HG03342 (cell line): ENCODE results near the gene SCARB1.

Experiments used
- ATAC-seq: cut with Tn5 transposase; IDR thresholded peaks from one replicate; pipeline ENCODE4 v1.9.1; 2021; ENCODE audit warnings: mild to moderate bottlenecking, moderate library complexity; ENCODE audit not compliant: unreplicated experiment

The SCARB1 gene

DNA sequence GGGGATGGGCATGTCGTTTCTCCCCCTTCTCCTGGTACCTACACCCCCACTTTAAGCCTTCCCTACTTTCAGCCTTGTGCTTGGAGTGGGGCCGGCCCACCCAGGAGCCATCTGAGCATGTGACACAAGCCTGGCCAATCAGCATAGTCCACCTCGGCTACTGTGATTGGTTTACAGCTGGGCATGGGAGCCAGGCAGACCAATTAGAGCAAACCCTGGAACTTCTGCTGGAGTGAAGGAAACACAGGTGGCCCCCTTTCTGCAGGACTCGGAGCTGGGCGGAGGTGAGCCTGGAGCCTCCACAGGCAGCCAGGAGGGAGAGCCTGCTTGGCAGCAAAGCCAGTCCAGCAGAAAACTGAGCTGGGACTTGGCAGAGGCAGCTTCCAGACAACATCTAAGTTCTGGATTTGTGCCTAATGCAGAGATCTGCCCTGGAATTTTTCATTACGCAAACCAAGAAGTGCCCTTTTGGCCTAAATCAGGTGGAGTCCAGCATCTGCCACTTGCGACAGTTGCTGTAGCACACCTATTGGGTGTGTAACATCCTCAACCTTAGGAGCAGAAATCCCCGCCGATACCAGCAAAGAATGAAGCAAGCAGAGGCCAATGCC is 59.5 kb downstream of the SCARB1 start:
- no peak for ATAC-seq

DNA sequence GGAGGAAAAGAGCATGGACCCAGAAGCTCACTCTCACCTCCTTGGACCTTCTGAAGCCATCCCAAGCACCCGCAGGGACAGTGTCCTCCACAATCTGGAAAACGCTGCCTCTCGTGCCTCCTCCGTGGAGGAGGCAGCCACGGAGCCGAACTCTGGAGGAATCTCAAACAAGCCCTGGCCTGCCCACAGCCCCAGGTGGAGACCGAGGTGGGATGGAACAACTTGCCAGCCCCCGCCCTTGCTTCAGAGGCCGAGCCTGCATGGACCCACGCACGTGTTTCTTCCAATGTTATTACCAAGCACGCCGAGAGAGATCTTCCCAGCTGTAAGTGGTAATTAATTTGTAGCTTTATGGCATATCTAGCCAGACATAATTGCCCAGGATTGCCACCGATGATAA is 61.3 kb downstream of the SCARB1 start:
- ATAC-seq, result no peak

DNA sequence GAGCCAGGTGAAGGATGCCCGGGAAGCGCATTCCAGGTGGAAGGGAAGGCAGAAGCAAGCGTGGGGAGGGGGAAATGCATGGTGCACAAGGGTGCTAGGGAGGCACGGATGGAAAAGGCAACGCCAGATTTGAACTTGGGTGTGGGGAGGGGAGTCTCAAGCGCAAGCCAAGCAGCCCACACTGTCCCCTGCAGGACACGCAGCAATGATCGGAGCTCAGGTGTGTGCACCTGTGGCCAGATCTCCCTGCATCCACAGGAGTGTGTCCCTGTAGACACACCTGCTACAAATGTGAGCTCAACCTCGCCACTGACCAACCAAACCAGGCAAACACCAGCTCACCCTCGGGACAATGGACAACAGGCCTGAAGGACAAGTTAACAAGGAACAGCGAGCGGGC is 63.2 kb downstream of the SCARB1 start:
- no peak for ATAC-seq

DNA sequence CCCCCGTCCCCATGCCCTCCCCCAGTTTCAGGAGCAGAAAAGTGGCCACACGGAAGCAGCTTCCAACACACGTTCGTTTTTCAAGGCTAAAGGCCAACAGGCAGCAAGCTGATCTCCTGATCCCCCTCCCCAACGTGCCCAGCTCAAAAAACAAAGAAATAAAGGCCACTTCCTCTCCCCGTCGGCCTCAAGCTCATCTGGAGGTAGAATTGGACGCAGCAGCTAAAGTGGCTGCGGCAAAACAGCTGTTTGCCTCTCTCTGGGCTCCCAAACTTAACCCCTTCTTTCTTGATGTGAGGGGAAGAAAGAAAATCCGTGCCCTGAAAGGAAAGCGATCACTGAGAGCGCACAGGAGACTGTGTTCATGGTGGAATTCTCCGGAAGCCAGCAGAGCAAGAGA is 66.3 kb downstream of the SCARB1 start:
- ATAC-seq, result no peak

- no peak for ATAC-seq
Measured at GRCh38 chr12:124796303-124796960, 67.2 kb downstream of the SCARB1 start.

- peak; percentile 77 for ATAC-seq
Measured at GRCh38 chr12:124795081-124795948, 68.3 kb downstream of the SCARB1 start.

DNA sequence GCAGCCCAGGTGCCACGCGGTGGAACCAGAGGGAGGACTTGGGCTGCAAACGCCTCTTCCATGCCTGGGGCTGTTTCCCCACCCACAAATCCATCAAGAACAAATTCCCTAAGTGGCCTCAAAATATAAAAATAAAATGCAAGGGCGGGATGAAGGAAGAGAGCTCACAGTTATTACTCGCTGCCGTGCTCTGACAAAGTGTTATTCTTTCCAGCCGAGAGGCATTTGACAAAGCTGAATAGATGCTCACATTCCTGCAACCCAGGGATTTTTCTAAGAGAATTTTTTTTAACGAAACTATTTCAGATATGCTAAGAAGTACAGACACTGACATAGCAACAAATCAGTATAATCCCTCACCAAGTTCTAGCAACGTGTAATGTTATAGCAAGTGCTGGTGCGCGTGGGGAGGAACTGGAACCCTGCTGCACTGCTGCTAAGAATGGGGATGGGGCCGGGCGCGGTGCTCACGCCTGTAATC is 70.7 kb downstream of the SCARB1 start:
- ATAC-seq, result no peak

GRCh38 chr12:124792156-124792555 is 71.5 kb downstream of the SCARB1 start:
- ATAC-seq, result no peak

DNA sequence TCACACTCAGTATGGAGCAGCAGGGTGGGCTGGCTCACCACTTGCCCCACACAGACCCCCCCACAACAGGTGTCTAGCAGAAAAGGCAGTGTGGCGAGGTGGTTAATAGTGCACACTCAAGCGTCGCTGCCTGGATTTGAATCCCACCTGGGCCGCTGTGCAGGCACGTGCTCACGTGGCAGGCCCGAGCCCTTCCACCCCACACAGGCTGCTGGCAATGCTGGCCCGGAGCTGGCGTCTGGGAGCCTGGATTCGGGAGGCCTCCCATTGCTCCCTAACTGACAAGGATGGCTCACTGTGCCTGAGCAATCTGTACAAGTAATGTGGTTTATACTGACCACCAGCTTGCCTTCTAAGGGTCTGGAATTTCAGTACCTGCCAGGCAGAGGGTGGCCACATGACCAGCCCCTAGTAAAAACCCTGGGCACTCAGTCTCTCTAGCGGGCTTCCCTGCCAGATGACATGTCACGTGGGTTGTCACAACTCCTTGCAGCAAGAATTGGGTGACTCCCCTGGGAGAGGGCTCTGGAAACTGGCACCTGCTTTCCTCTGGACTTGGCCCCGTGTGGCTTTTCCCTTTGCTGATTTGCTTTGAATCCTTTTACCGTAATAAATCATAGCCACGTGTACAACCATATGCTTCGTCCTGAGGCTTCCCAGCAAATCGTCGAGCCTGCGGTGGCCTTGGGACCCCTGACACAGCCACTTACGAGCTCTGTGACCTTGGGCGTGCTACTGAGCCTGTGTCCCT is 72.8 kb downstream of the SCARB1 start:
- no peak for ATAC-seq

- no peak for ATAC-seq
Measured at GRCh38 chr12:124788936-124789555, 74.6 kb downstream of the SCARB1 start.

- no peak for ATAC-seq
Measured at GRCh38 chr12:124786061-124786964, 77.4 kb downstream of the SCARB1 start.

- ATAC-seq, result no peak
Measured at GRCh38 chr12:124784871-124785572, 78.6 kb downstream of the SCARB1 start.

GRCh38 chr12:124783087-124783486 is 80.6 kb downstream of the SCARB1 start:
- ATAC-seq, result no peak

DNA sequence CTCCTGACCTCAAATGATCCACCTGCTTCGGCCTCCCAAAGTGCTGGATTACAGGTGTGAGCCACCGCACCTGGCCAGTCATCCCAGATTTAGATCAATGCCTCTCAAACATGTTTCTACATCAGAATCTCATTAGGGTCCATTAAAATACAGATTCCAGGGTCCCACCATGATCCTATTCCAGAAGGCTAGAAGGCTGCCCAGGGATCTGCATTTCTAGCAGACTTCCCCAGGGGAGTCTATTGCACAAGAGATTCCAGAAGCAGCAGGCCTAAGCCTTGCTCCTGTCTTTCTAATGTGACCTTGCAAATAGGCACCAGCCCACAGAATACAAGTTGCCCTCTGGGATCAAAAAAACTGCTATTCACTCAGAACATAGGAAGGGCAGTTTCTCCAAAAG is 81.5 kb downstream of the SCARB1 start:
- ATAC-seq, result no peak

GRCh38 chr12:124780752-124781685 is 82.6 kb downstream of the SCARB1 start:
- ATAC-seq, result no peak

DNA sequence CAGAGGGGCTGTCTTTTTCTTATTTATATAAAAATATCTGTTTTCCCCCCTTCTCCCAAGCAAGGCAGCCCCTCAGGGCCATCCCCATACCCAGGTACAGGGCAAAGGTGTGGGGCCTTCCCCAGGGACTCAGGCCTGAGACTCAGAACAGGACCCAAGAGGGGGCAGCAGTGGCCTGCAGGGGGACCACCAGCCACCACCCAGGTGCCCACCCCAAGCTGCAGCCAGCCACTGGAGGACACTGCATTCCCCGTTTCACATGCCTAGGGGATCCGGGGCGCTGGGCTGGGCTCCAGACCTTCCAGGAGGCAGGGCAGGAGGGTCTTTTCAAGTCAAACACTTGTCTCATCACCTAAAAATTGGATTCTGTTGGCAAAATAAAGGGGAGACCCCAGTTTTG is 83.3 kb downstream of the SCARB1 start:
- ATAC-seq, result no peak

GRCh38 chr12:124779161-124780141 is 84.2 kb downstream of the SCARB1 start:
- ATAC-seq, result peak; percentile 53
